ENCODE results near the gene B4GALT5. TPM values are rescaled to one million over a fixed set of nuclear protein-coding genes. Genes with fewer than 3 reads are reported as not detected.

B4GALT5 gene
- total RNA-seq, 1 experiment from 2014 or later: 77.0 TPM

- H4K91ac ChIP-seq (ENCODE audit: insufficient read length, low read depth, low read length): no peak overlapping the region
- Mint-ChIP-seq H3K4me1 (peaks cover 13 to 16% of the 10 kb centered on the region in 2 experiments), H3K9me3 (no peaks in the 10 kb centered on the region; a peak in 1 of 5 replicates), H3K36me3 (ENCODE audit: insufficient read depth in 1 of 3, low read depth in 3 of 3) (no peaks in the 10 kb centered on the region), H3K27me3 (ENCODE audit: low read depth) (no peaks in the 10 kb centered on the region; the same call in 1 of the 2 replicates), H3K27ac (peak overlapping the region in 1 of 3 experiments; percentile 85; a peak in 3 of 7 replicates), H3K4me3 (no peak overlapping the region)
- H2BK120ac ChIP-seq (ENCODE audit: low read depth, low read length, poor library complexity, severe bottlenecking): no peak overlapping the region
- no peak overlapping the region for H3T11ph ChIP-seq (ENCODE audit: low read length)
- H3K23me2 ChIP-seq (ENCODE audit: insufficient read length, low read depth, low read length, poor library complexity, severe bottlenecking): no peaks in the 10 kb centered on the region
- H3K4ac ChIP-seq (ENCODE audit: low read depth, low read length): no peak overlapping the region
- H3K4me2 ChIP-seq (ENCODE audit: insufficient read depth, insufficient read length, low read length): no peak overlapping the region
- no peak overlapping the region for H4K8ac ChIP-seq (replicated peaks; ENCODE audit: insufficient read length, low read depth, low read length)
- H3K23ac ChIP-seq (ENCODE audit: insufficient read length, low read depth, low read length): no peak overlapping the region
- H3K56ac ChIP-seq (ENCODE audit: insufficient read length, low read depth, low read length): no peak overlapping the region
- H3K4me1 ChIP-seq (ENCODE audit: insufficient read depth, low read length): no peaks in the 10 kb centered on the region
- no peaks in the 10 kb centered on the region for H3K27me3 ChIP-seq (ENCODE audit: insufficient read depth, low read length)
- no peak overlapping the region for H3K9ac ChIP-seq (ENCODE audit: extremely low read depth, insufficient read length, low read length)
- no peak overlapping the region for H2BK5ac ChIP-seq (ENCODE audit: insufficient read length, low read length)
- H2BK20ac ChIP-seq (ENCODE audit: low read depth, low read length, poor library complexity, severe bottlenecking): no peak overlapping the region
- H3K79me1 ChIP-seq (ENCODE audit: insufficient read depth, low read depth, low read length, poor library complexity, severe bottlenecking): no peaks in the 10 kb centered on the region
- H3K14ac ChIP-seq (ENCODE audit: insufficient read depth, low read length): no peak overlapping the region
- no peak for TF ChIP-seq CTCF (conservative IDR thresholded peaks at IDR 0.05)
- no peaks in the 10 kb centered on the region for H3K79me2 ChIP-seq (ENCODE audit: insufficient read depth, low read length)
- H3K27ac ChIP-seq (ENCODE audit: insufficient read length, low read depth, low read length): no peak overlapping the region
- no peaks in the 10 kb centered on the region for H3K9me3 ChIP-seq (ENCODE audit: control insufficient read depth, low read depth, low read length)
- no peak overlapping the region for H4K5ac ChIP-seq (ENCODE audit: insufficient read length, low read depth, low read length)
- DNase-seq: no peak
- no peak overlapping the region for H3K18ac ChIP-seq (ENCODE audit: insufficient read length, low read depth, low read length)
- no peak overlapping the region for H2AK5ac ChIP-seq (ENCODE audit: insufficient read length, low read length)
- WGBS (ENCODE audit: extremely low coverage, insufficient read length, low lambda C conversion rate): 100% methylated on average over 1 of the region's 10 CpGs
- no peak overlapping the region for H2AFZ ChIP-seq (ENCODE audit: low read length)
- H2BK15ac ChIP-seq (ENCODE audit: low read depth, low read length): no peak overlapping the region
- H2BK12ac ChIP-seq (ENCODE audit: insufficient read length, low read depth, low read length): no peak overlapping the region
- no peaks in the 10 kb centered on the region for H4K20me1 ChIP-seq (ENCODE audit: control insufficient read depth, insufficient read depth, insufficient read length)
Measured at GRCh38 chr20:49747707-49748524, 34.2 kb upstream of the B4GALT5 start.
